C4-2B (cell line): Measurements from ENCODE around the gene GRID1.
"Not testable (repeated sequence)": the region's sequence is repeated elsewhere in the genome, so short reads cannot be mapped to it uniquely, and the experiment has no call there.

Experiments
- H3K27ac ChIP-seq: fragments of 450-650 bp; 2 replicates; pipeline ENCODE4 v1.5.1; 2017
- ZFX ChIP-seq: fragments of 450-650 bp; IDR thresholded peaks from 2 replicates; pipeline ENCODE4 v1.6.1; 2017
- TF ChIP-seq, protein P1 (sequence below): fragments of 450-650 bp; conservative IDR thresholded peaks from 2 replicates; pipeline ENCODE4 v1.5.1; 2017; ENCODE audit warnings: mild to moderate bottlenecking

GRID1 gene

DNA sequence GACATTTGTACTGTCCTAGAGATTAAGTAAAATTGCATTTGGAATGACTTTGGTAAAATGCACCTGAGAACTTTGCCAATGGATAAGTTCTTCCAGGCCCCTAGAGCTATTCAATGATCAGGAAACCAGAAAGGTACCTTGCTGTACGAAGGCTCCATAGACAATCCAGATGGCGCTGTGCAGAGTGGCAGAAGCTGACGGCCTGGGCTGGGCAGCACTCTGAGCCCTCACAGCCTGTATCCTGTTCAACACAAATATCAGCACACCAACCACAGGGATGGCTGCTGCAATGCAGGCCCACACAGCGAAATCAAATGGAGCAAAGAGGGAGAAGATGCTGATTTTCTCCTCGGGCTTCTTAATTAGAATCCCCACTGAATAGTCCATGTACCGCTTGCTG is 642.4 kb downstream of the GRID1 start:
- TF ChIP-seq, protein P1, sequence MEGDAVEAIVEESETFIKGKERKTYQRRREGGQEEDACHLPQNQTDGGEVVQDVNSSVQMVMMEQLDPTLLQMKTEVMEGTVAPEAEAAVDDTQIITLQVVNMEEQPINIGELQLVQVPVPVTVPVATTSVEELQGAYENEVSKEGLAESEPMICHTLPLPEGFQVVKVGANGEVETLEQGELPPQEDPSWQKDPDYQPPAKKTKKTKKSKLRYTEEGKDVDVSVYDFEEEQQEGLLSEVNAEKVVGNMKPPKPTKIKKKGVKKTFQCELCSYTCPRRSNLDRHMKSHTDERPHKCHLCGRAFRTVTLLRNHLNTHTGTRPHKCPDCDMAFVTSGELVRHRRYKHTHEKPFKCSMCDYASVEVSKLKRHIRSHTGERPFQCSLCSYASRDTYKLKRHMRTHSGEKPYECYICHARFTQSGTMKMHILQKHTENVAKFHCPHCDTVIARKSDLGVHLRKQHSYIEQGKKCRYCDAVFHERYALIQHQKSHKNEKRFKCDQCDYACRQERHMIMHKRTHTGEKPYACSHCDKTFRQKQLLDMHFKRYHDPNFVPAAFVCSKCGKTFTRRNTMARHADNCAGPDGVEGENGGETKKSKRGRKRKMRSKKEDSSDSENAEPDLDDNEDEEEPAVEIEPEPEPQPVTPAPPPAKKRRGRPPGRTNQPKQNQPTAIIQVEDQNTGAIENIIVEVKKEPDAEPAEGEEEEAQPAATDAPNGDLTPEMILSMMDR, result no peak
- H3K27ac ChIP-seq, result no peak overlapping the region

DNA sequence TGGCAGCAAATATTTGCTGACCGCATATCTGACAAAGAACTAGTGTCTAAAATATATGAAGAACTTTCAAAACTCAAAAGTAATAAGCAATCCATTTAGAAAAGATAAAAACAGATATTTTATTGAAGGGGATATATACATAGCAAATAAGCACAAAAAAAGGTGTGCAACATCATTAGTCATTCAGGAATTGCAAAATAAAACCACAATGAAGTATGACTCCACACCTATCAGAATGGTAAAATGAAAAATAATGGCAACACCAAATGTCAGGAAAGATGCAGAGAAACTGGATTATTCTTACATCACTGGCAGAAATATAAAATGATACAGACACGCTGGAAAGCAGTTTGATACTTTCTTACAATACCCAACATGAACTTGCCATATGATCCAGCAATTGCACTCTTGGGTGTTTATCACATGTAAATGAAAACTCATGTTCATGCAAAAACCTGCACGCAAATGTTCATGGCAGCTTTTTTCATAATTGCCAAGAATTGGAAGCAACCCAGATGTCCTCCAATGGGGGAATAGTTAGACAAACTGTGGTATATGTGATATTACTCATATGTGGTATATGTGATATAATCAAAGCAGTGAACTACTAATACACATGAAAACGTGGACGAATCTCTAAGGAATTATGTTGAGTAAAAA is 645.5 kb downstream of the GRID1 start:
- H3K27ac ChIP-seq, result no peak overlapping the region
- TF ChIP-seq, protein P1, result no peak
- no peak for TF ChIP-seq ZFX

DNA sequence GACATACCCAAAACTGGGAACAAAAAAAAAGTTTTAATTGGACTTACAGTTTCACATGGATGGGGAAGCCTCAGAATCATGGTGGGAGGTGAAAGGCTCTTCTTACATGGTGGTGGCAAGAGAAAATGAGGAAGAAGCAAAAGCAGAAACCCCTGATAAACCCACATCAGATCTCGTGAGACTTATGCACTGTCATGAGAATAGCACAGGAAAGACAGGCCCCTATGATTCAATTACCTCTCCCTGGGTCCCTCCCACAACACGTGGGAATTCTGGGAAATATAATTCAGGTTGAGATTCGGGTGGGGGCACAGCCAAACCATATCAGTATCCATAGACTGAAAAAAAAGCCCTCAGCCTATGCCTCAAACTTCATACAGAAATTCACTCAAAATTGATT is 647.2 kb downstream of the GRID1 start:
- no peak overlapping the region for H3K27ac ChIP-seq
- TF ChIP-seq, protein P1, result no peak
- TF ChIP-seq ZFX, result no peak

DNA sequence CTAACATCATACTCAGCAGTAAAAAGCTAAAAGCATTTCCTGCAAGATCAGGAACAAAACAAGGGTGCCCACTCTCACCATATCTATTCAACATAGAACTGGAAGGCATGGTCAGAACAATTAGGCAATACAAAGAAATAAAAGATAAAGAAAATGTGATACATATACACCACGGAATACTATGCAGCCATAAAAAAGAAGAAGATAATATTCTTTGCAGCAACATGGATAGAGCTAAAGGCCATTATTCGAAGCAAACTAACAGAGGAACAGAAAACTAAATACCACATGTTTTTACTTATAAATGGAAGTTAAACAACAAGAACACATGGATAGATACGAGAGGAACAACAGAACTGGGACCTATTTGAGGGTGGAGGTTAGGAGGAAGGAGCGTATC is 652.7 kb downstream of the GRID1 start:
- TF ChIP-seq, protein P1, result no peak
- TF ChIP-seq ZFX, result no peak
- no peak overlapping the region for H3K27ac ChIP-seq

DNA sequence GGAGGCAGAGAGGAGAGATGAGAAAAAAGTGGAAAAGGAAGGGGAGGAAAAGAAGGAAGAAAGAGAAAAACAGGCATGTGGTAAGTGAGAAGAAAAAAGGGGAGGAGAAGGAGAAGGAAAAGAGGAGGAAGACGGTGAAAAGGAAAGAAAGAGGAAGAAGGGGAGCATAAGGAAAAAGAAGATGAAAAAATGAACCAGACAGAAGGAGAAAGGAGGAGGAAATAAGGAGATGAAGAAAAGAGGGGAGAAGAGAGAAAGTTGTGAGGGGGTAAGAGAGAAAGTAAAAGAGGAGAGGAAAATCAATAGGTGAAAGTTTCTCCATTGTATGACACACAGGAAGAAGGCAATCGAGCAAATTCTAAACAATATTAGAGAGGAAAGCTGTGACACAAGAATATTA is 663.8 kb downstream of the GRID1 start:
- no peak overlapping the region for H3K27ac ChIP-seq

DNA sequence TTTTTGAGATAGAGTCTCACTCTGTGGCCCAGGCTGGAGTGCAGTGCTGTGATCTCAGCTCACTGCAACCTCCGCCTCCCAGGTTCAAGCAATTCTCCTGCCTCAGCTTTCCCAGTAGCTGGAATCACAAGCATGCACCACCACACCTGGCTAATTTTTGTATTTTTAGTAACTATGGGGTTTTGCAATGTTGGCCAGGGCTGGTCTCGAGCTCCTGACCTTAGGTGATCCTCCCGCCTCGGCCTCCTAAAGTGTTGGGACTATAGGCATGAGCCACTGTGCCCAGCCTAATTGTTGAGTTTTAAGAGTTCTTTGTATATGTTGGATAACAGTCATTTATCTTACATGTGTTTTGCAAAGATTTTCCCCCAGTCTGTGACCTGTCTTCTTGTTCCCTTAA is 667.5 kb downstream of the GRID1 start:
- H3K27ac ChIP-seq, result not testable (repeated sequence)

More for the DNA sequence above, 663.8 kb downstream of the GRID1 start:
- TF ChIP-seq, protein P1, result no peak
- TF ChIP-seq ZFX, result no peak

DNA sequence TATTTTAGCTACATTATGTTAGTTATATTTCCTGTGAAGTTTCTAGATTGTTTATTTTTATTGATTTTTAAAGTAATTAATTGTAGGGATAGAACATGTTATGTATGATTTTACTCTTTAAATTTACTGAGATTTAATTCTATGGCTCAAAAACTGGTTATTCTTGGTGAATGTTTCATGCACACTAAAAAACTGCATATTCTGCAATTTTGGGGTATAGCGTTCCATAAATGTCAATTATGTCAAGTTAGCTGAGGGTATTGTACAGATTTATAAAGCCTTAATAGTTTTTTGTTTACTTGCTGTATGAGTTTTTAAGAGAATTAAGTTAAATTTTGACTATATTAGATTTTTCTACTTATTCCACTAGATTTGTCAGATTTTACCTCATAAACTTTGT is 669.7 kb downstream of the GRID1 start:
- no peak for TF ChIP-seq ZFX
- TF ChIP-seq, protein P1, result no peak
- no peak overlapping the region for H3K27ac ChIP-seq

DNA sequence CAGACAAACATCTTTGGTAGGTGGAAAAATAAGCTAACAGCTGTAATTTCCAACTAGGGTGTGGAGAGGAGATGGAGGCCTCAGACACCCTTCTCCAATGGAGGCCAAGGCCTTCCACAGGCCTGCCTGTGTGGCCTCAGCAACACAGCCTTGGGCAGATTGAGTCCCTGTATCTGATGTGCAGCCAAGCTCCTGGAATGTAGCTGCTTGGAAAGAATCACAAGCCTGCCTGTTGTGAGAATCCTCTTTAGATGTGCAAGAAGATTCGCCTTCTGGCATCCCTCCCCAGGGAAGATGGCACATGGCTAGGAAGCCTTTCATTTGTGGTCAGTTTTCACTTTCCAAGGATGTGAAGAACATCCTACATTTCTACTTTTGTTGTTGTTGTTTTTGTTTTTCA is 684.0 kb downstream of the GRID1 start:
- H3K27ac ChIP-seq, result no peak overlapping the region
- TF ChIP-seq ZFX, result no peak
- TF ChIP-seq, protein P1, result no peak
